ENCODE measurements around the gene PTGFR.
A peak's percentile ranks its signal among the peaks of the same experiment; 100 is the strongest.

PTGFR gene

GRCh38 chr1:78561856-78562255, 71.1 kb downstream of the PTGFR start:
- no peak for TF ChIP-seq RARB (CRISPR knock-in tag; IDR thresholded peaks at IDR 0.05)
- TF ChIP-seq, protein P1, sequence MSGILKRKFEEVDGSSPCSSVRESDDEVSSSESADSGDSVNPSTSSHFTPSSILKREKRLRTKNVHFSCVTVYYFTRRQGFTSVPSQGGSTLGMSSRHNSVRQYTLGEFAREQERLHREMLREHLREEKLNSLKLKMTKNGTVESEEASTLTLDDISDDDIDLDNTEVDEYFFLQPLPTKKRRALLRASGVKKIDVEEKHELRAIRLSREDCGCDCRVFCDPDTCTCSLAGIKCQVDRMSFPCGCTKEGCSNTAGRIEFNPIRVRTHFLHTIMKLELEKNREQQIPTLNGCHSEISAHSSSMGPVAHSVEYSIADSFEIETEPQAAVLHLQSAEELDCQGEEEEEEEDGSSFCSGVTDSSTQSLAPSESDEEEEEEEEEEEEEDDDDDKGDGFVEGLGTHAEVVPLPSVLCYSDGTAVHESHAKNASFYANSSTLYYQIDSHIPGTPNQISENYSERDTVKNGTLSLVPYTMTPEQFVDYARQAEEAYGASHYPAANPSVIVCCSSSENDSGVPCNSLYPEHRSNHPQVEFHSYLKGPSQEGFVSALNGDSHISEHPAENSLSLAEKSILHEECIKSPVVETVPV (CRISPR knock-in tag; IDR thresholded peaks at IDR 0.05): no peak
- TF ChIP-seq, protein P2, sequence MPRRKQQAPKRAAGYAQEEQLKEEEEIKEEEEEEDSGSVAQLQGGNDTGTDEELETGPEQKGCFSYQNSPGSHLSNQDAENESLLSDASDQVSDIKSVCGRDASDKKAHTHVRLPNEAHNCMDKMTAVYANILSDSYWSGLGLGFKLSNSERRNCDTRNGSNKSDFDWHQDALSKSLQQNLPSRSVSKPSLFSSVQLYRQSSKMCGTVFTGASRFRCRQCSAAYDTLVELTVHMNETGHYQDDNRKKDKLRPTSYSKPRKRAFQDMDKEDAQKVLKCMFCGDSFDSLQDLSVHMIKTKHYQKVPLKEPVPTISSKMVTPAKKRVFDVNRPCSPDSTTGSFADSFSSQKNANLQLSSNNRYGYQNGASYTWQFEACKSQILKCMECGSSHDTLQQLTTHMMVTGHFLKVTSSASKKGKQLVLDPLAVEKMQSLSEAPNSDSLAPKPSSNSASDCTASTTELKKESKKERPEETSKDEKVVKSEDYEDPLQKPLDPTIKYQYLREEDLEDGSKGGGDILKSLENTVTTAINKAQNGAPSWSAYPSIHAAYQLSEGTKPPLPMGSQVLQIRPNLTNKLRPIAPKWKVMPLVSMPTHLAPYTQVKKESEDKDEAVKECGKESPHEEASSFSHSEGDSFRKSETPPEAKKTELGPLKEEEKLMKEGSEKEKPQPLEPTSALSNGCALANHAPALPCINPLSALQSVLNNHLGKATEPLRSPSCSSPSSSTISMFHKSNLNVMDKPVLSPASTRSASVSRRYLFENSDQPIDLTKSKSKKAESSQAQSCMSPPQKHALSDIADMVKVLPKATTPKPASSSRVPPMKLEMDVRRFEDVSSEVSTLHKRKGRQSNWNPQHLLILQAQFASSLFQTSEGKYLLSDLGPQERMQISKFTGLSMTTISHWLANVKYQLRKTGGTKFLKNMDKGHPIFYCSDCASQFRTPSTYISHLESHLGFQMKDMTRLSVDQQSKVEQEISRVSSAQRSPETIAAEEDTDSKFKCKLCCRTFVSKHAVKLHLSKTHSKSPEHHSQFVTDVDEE (CRISPR knock-in tag; IDR thresholded peaks at IDR 0.05): no peak
- TF ChIP-seq ISL1 (CRISPR knock-in tag; IDR thresholded peaks at IDR 0.05): no peak
- TF ChIP-seq ESRRG (CRISPR knock-in tag; IDR thresholded peaks at IDR 0.05): no peak
- TF ChIP-seq ZFP30 (CRISPR knock-in tag; IDR thresholded peaks at IDR 0.05): no peak
- no peak for TF ChIP-seq SNAI2 (CRISPR knock-in tag; IDR thresholded peaks at IDR 0.05)
- no peak for TF ChIP-seq TOX (CRISPR knock-in tag; IDR thresholded peaks at IDR 0.05; ENCODE audit: borderline replicate concordance)
- no peak for TF ChIP-seq GLIS3 (CRISPR knock-in tag; IDR thresholded peaks at IDR 0.05)
- no peak for TF ChIP-seq ZNF8 (CRISPR knock-in tag; IDR thresholded peaks at IDR 0.05)
- no peak for TF ChIP-seq OSR1 (CRISPR knock-in tag; IDR thresholded peaks at IDR 0.05)
- TF ChIP-seq CSDC2 (CRISPR knock-in tag; IDR thresholded peaks at IDR 0.05): no peak
- no peak for ATAC-seq

DNA sequence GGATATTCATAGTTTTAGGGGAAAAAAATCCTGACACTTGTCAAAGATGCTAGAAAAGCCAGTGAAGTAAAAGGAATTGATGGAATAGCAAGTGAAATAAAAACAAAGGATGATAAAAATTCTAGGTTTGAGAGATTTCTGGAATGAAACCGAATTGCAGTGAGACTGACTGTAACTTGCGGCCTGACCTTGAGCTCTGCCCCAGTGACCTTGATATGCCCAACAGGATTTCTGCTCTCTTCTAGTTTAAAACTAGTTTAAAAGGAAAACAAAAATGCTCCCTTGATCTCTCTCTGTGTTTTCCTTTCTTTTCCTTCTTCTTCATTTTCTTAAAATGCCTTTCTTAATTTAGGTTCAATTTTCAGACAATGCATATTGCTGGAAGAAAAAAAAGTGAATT, 74.6 kb downstream of the PTGFR start:
- TF ChIP-seq TCF4 (CRISPR knock-in tag; IDR thresholded peaks at IDR 0.05; ENCODE audit: borderline replicate concordance): no peak
- ATAC-seq: no peak

DNA sequence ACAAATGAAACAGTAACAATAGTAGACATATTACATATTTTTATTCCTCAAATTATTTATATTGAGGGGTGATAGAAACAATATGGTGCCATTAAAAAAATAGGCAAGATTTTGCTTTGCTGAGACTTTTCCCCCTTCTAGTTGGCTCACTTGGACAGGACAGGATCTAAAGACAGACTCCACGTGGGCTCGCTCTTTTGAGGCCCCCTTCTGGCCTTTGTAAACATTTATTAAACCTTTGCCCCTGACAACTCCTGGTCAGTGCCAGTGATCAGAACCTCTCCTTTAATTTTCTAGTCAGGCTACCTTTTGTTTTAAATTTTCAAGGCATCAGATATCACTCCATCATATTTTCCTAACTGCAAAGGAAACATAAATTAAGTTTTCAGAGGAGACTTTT, 79.8 kb downstream of the PTGFR start:
- 0 out of 3 replicates have a peak, but pooled peaks have one; percentile 34 for ATAC-seq
- TF ChIP-seq ZNF8 (CRISPR knock-in tag; IDR thresholded peaks at IDR 0.05) (no peak), ISL1 (CRISPR knock-in tag; IDR thresholded peaks at IDR 0.05) (no peak), ZC3H10 (CRISPR knock-in tag; IDR thresholded peaks at IDR 0.05) (no peak), TCF4 (CRISPR knock-in tag; IDR thresholded peaks at IDR 0.05; ENCODE audit: borderline replicate concordance) (no peak), CSDC2 (CRISPR knock-in tag; IDR thresholded peaks at IDR 0.05) (no peak), RARB (CRISPR knock-in tag; IDR thresholded peaks at IDR 0.05) (no peak), ZFP30 (CRISPR knock-in tag; IDR thresholded peaks at IDR 0.05) (no peak), PPARA (CRISPR knock-in tag; IDR thresholded peaks at IDR 0.05; ENCODE audit: borderline replicate concordance) (no peak), CREB5 (CRISPR knock-in tag; IDR thresholded peaks at IDR 0.05; ENCODE audit: low read depth) (no peak), ZNF565 (CRISPR knock-in tag; conservative IDR thresholded peaks at IDR 0.05; ENCODE audit: low read depth) (no peak), GLIS3 (CRISPR knock-in tag; IDR thresholded peaks at IDR 0.05) (no peak), ZNF70 (CRISPR knock-in tag; IDR thresholded peaks at IDR 0.05) (no peak), OSR1 (CRISPR knock-in tag; IDR thresholded peaks at IDR 0.05) (no peak), SNAI2 (CRISPR knock-in tag; IDR thresholded peaks at IDR 0.05) (no peak)
- TF ChIP-seq, protein P2 (CRISPR knock-in tag; IDR thresholded peaks at IDR 0.05): no peak
- TF ChIP-seq, protein P3, sequence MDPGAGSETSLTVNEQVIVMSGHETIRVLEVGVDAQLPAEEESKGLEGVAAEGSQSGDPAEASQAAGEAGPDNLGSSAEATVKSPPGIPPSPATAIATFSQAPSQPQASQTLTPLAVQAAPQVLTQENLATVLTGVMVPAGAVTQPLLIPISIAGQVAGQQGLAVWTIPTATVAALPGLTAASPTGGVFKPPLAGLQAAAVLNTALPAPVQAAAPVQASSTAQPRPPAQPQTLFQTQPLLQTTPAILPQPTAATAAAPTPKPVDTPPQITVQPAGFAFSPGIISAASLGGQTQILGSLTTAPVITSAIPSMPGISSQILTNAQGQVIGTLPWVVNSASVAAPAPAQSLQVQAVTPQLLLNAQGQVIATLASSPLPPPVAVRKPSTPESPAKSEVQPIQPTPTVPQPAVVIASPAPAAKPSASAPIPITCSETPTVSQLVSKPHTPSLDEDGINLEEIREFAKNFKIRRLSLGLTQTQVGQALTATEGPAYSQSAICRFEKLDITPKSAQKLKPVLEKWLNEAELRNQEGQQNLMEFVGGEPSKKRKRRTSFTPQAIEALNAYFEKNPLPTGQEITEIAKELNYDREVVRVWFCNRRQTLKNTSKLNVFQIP (CRISPR knock-in tag; IDR thresholded peaks at IDR 0.05; ENCODE audit: borderline replicate concordance, low read depth): no peak

Data from SK-N-SH treated with all-trans-retinoic acid at 6 μM for 48 hours (cell line).